IPS-18a (cell line): Measurements from ENCODE around the gene KCND3.

Experiments used
- H3K27ac ChIP-seq: one replicate; pipeline ENCODE4 v1.5.1; 2013; ENCODE audit warnings: low read length
- H3K27me3 ChIP-seq: one replicate; pipeline ENCODE4 v1.6.1; 2013; ENCODE audit warnings: mild to moderate bottlenecking, low read length; ENCODE audit not compliant: control insufficient read depth, insufficient read depth
- H3K36me3 ChIP-seq: one replicate; pipeline ENCODE4 v1.6.1; 2013; ENCODE audit warnings: low read depth, low read length; ENCODE audit not compliant: control insufficient read depth
- H3K4me1 ChIP-seq: one replicate; pipeline ENCODE4 v1.6.1; 2013; ENCODE audit warnings: low read depth, low read length; ENCODE audit not compliant: control insufficient read depth
- H3K4me3 ChIP-seq: one replicate; pipeline ENCODE4 v1.5.1; 2013; ENCODE audit warnings: low read length
- H3K9ac ChIP-seq: one replicate; pipeline ENCODE4 v1.6.1; 2013; ENCODE audit warnings: mild to moderate bottlenecking, low read length, moderate library complexity
- H3K9me3 ChIP-seq: one replicate; pipeline ENCODE4 v1.6.1; 2013; ENCODE audit warnings: low read depth, low read length; ENCODE audit not compliant: control insufficient read depth

KCND3 gene

DNA sequence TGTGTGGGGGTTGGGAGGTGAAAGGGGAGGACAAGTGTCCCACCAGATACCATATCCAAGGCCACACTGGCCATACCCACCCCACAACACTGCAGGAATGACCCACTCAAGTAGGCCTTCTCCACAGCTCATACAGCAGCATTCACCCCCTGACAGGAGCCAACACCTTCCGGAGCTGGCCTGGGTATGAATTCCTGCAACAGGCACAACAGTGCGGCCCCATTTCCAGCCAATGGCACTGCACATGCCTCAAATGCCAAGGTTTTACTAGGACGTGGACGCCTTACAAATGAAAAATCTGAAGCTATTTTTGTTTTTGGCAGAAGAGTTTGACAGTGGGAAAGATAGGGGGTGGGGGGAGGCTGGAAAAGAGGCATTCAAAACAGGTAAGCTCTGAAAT lies 2.0 kb downstream of the KCND3 start:
- H3K4me1 ChIP-seq, result peaks cover 10% of the 10 kb centered on the region
- peaks cover 69% of the 10 kb centered on the region for H3K27me3 ChIP-seq
- no peak overlapping the region for H3K4me3 ChIP-seq
- H3K27ac ChIP-seq, result no peak overlapping the region
- no peaks in the 10 kb centered on the region for H3K9me3 ChIP-seq
- H3K36me3 ChIP-seq, result no peaks in the 10 kb centered on the region
- no peak overlapping the region for H3K9ac ChIP-seq

DNA sequence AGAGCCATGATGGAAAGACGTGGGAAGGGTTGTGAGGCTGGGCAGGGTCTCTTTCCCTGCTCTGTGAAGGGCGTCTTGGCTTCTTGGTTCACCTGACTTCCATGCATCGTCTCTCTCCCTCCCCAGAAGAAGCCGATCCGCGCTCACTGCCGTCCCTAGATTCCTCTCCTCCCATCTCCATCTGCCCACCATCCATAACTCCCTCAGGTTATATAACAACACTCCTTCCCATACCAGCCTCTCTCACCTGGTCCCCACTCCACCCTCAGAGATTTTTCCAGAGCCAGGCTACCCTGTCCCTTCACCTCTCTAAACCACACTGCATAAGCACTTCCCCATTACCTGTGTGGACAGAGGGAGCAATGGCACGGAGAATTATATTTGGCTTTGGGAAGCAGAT lies 6.0 kb downstream of the KCND3 start:
- Histone ChIP-seq H3K4me3 (no peak overlapping the region), H3K9me3 (no peaks in the 10 kb centered on the region), H3K9ac (no peak overlapping the region), H3K27ac (no peak overlapping the region), H3K27me3 (peaks cover 32% of the 10 kb centered on the region), H3K4me1 (peaks cover 3% of the 10 kb centered on the region), H3K36me3 (no peaks in the 10 kb centered on the region)

DNA sequence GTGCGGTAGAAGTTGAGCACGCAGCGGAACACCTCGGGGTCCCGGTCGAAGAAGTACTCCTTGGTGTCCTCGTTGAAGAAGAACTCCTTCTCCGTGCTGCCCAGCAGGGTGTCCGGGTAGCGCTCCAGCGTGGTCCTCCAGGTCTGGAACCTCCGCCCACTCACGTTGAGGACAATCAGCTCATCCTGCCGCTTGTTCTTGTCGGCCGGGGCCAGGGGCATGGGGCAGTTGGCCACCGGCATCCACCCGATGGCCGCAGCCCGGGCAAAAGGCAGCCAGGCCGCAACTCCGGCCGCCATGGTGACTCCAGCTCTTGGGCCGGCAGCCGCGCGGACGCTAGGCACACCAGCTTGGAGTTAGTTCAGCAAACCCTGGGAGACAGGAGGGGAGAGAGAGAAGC lies 7.0 kb downstream of the KCND3 start:
- peaks cover 22% of the 10 kb centered on the region for H3K27me3 ChIP-seq
- no peak overlapping the region for H3K4me3 ChIP-seq
- H3K27ac ChIP-seq, result no peak overlapping the region
- H3K9me3 ChIP-seq, result no peaks in the 10 kb centered on the region
- H3K4me1 ChIP-seq, result no peaks in the 10 kb centered on the region
- no peak overlapping the region for H3K9ac ChIP-seq
- H3K36me3 ChIP-seq, result no peaks in the 10 kb centered on the region

DNA sequence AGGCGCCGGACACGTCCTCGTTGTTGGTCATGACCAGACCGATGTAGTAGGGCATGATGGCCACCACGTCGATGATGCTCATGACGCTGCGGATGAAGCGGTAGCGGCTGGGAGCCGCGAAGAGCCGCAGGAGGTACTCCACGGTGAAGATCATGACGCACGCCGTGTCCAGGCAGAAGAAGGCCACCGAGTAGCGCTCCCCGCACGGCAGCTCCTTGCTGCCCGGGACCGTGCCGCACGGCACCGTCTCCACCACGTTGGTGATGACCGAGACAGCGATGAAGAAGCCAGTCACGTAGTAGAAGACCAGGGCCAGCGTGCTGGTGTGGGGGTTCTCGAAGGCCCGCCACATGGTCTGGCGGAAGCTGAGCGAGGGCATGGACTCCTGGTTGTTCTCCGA lies 7.6 kb downstream of the KCND3 start:
- H3K4me3 ChIP-seq, result no peak overlapping the region
- H3K9me3 ChIP-seq, result no peaks in the 10 kb centered on the region
- H3K27ac ChIP-seq, result no peak overlapping the region
- H3K4me1 ChIP-seq, result no peaks in the 10 kb centered on the region
- H3K27me3 ChIP-seq, result peaks cover 16% of the 10 kb centered on the region
- no peaks in the 10 kb centered on the region for H3K36me3 ChIP-seq
- no peak overlapping the region for H3K9ac ChIP-seq

DNA sequence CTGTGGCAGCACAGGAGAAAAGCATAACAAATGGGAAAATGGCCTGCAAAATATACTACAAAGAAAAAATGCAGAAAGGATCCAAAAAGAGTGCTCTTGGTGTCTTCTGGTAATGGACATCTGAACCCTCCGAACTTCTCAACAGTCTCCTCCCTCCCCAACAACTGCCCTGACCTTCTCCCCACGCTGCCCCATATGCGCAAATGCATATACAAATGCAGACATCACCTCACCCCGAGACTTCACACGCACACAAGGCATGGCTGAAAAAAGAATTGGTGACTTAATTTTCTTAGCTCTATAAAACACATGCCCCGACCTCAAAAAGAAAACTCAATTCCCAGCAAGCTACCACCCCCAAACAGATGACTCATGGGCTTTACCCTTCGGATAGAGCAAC lies 8.4 kb downstream of the KCND3 start:
- Histone ChIP-seq H3K4me3 (no peak overlapping the region), H3K9me3 (no peaks in the 10 kb centered on the region), H3K4me1 (no peaks in the 10 kb centered on the region), H3K9ac (no peak overlapping the region), H3K27ac (no peak overlapping the region), H3K27me3 (peaks cover 8% of the 10 kb centered on the region), H3K36me3 (no peaks in the 10 kb centered on the region)

DNA sequence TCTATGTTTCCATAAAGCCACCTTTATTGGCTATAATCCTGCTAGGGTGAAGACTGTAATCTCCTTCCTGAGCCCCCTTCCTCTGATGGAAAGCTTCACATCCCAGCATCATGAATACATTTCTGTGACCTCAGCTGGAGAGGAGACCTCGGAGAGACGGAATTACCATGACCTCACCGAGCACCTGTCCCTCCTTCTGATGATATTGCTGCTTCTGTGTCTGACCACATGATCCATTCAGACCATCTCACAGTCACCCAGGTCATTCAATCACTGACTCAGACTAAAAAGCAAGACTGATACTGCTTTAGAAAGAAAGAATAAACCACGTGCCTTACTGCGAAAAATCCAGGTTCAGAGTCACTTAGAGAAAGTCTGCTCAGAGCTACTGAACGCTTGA lies 8.8 kb downstream of the KCND3 start:
- Histone ChIP-seq H3K27me3 (peaks cover 5% of the 10 kb centered on the region), H3K9ac (no peak overlapping the region), H3K9me3 (no peaks in the 10 kb centered on the region), H3K4me3 (no peak overlapping the region), H3K4me1 (no peaks in the 10 kb centered on the region), H3K27ac (no peak overlapping the region), H3K36me3 (no peaks in the 10 kb centered on the region)

DNA sequence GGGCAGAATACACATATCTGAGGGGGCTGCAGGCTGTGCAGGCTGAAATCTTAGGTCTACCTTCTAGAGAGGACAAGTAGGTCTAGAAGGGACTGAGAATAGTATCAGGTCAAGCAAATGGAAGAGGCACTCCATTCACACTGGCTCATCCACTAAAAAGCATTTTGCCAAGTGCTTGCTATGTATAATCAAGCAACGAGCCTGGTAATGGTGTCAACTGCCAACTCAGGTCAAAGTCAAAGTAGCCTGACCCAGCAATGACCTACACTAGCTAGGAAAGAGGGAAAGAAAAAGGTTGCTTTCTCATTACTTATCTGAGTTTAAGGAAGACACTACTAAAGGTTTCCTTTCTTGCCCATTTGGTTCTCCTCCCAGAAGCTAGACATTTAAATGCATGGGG lies 10.8 kb downstream of the KCND3 start:
- Histone ChIP-seq H3K9me3 (no peaks in the 10 kb centered on the region), H3K4me3 (no peak overlapping the region), H3K9ac (no peak overlapping the region), H3K4me1 (no peaks in the 10 kb centered on the region), H3K36me3 (no peaks in the 10 kb centered on the region), H3K27me3 (no peaks in the 10 kb centered on the region), H3K27ac (no peak overlapping the region)

DNA sequence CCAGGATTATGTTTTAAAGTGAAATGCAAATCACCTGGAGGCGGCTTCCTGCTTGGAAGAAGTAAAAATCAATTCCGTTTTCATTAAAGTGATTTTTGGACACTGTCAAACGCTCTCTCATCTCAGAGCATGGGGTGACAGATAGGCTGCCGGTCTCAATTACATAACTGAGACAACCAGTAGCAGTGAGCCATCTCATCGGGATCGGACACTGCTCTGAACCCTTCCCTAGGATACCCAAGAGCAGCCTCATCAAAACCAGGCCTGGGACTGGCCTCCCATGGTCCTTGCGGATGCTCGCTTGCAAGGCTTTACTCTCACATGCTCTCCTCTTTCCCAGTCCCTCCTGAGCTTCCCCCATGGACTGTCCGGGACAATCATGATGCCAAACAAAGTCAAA lies 12.1 kb downstream of the KCND3 start:
- no peaks in the 10 kb centered on the region for H3K4me1 ChIP-seq
- no peak overlapping the region for H3K27ac ChIP-seq
- H3K36me3 ChIP-seq, result no peaks in the 10 kb centered on the region
- no peaks in the 10 kb centered on the region for H3K27me3 ChIP-seq
- H3K9me3 ChIP-seq, result no peaks in the 10 kb centered on the region
- no peak overlapping the region for H3K4me3 ChIP-seq
- no peak overlapping the region for H3K9ac ChIP-seq

DNA sequence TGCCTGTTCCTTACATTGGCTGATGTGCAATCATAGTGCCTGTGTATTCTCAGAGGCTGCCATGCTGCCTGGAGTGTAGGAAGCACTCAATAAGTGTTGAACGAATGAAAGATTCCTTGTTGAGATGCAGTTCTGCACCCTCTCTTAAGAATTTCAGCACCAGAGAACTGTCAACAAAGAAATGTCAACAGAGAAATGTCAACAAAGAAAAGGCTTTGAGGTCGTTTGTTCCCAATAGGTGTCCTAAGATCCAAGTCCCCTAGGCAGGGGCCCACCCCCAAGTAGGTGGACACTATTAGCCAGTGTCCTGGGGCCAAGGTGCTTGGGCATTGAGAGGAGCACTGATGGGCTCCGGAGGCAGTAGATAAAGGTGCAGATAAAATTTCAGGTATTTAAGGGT lies 12.6 kb downstream of the KCND3 start:
- H3K4me3 ChIP-seq, result no peak overlapping the region
- H3K9ac ChIP-seq, result no peak overlapping the region
- H3K4me1 ChIP-seq, result no peaks in the 10 kb centered on the region
- no peak overlapping the region for H3K27ac ChIP-seq
- no peaks in the 10 kb centered on the region for H3K9me3 ChIP-seq
- no peaks in the 10 kb centered on the region for H3K36me3 ChIP-seq
- H3K27me3 ChIP-seq, result no peaks in the 10 kb centered on the region

DNA sequence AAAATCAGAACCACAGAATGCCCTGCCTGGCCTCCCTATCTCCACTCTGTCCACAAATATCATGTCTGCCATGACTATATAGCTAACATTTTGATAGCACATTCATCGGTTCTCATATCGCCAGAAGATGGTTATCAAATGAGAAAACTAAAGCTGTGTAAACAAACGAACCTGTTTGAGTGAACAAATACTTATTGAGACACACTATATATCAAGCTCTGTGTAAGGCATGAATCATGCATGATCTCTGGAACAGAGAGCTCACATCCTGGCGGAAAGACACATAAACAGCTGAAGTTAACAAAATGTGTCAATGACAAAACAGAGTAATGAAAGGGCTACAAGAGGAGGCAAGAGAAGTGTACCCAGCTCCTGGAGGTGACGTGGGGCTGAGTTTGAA lies 13.1 kb downstream of the KCND3 start:
- no peaks in the 10 kb centered on the region for H3K36me3 ChIP-seq
- H3K4me3 ChIP-seq, result no peak overlapping the region
- H3K4me1 ChIP-seq, result no peaks in the 10 kb centered on the region
- no peaks in the 10 kb centered on the region for H3K27me3 ChIP-seq
- H3K9ac ChIP-seq, result no peak overlapping the region
- H3K27ac ChIP-seq, result no peak overlapping the region
- no peaks in the 10 kb centered on the region for H3K9me3 ChIP-seq

DNA sequence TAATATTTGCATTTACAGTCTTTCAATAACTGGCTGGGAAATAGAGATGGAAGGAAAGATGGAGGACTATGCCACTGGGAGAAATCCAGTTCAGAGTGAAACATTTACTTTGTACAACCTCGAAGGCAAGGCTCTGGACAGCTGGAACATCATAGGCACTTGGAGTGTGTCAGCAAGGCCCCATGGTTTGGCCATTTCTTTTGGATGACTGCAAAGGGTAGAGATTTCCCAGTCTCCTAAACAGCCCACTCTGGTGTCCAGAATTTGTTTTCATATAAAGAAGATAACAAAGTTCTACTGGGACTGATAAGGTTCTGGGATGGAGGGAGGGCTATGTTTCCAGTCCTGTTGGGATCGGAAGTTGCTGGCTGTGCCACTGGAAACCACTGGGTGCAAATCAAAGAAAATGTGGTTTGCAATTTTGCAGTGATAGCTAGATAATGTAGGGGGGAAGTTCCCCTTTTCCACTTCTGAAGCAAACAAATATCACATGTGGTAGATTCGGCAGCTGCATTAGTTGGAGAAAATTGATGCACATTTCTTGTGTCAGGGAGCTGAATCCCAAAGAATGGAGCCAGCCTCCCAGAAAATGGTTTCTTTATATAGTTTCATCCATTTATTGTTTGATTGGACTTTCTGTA lies 16.2 kb downstream of the KCND3 start:
- no peaks in the 10 kb centered on the region for H3K4me1 ChIP-seq
- H3K27ac ChIP-seq, result no peak overlapping the region
- no peaks in the 10 kb centered on the region for H3K9me3 ChIP-seq
- no peak overlapping the region for H3K4me3 ChIP-seq
- H3K36me3 ChIP-seq, result no peaks in the 10 kb centered on the region
- no peaks in the 10 kb centered on the region for H3K27me3 ChIP-seq
- no peak overlapping the region for H3K9ac ChIP-seq

DNA sequence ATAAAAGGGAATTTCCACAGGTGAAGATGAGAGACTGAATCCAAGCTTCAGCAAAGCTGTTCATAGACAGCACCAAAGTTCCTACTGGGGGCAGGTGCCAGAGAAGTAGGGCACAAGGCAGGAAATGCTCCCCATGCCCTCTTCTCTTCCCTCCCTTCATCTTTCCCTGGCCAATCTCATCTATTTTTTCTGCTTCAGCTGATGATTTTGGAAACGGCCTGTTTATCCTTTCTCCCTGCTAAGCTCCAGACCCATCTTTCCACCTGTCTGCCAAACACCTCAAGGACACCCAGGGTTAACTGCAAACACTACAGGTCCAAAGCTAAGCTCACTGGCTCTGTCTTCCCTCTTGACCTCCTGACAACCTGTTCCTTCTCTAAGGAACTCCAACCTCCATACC lies 18.1 kb downstream of the KCND3 start:
- Histone ChIP-seq H3K4me3 (no peak overlapping the region), H3K9me3 (no peaks in the 10 kb centered on the region), H3K27me3 (no peaks in the 10 kb centered on the region), H3K36me3 (no peaks in the 10 kb centered on the region), H3K9ac (no peak overlapping the region), H3K4me1 (no peaks in the 10 kb centered on the region), H3K27ac (no peak overlapping the region)
